Activated T-helper 9 cell treated with anti-CD3 and anti-CD28 coated beads, Interleukin-2, amount 50 U/mL, for 16 hours (primary cell): ENCODE data around the gene RUSC1.
"Not testable (repeated sequence)": the region's sequence is repeated elsewhere in the genome, so short reads cannot be mapped to it uniquely, and the experiment has no call there.

Source experiments
- DNase-seq: peaks from one replicate; pipeline ENCODE4 v3.0.0-alpha.2; 2020; ENCODE audit warnings: low read depth

Gene RUSC1, protein sequence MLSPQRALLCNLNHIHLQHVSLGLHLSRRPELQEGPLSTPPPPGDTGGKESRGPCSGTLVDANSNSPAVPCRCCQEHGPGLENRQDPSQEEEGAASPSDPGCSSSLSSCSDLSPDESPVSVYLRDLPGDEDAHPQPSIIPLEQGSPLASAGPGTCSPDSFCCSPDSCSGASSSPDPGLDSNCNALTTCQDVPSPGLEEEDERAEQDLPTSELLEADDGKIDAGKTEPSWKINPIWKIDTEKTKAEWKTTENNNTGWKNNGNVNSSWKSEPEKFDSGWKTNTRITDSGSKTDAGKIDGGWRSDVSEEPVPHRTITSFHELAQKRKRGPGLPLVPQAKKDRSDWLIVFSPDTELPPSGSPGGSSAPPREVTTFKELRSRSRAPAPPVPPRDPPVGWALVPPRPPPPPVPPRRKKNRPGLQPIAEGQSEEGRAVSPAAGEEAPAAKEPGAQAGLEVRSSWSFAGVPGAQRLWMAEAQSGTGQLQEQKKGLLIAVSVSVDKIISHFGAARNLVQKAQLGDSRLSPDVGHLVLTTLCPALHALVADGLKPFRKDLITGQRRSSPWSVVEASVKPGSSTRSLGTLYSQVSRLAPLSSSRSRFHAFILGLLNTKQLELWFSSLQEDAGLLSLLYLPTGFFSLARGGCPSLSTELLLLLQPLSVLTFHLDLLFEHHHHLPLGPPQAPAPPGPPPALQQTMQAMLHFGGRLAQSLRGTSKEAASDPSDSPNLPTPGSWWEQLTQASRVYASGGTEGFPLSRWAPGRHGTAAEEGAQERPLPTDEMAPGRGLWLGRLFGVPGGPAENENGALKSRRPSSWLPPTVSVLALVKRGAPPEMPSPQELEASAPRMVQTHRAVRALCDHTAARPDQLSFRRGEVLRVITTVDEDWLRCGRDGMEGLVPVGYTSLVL

DNA sequence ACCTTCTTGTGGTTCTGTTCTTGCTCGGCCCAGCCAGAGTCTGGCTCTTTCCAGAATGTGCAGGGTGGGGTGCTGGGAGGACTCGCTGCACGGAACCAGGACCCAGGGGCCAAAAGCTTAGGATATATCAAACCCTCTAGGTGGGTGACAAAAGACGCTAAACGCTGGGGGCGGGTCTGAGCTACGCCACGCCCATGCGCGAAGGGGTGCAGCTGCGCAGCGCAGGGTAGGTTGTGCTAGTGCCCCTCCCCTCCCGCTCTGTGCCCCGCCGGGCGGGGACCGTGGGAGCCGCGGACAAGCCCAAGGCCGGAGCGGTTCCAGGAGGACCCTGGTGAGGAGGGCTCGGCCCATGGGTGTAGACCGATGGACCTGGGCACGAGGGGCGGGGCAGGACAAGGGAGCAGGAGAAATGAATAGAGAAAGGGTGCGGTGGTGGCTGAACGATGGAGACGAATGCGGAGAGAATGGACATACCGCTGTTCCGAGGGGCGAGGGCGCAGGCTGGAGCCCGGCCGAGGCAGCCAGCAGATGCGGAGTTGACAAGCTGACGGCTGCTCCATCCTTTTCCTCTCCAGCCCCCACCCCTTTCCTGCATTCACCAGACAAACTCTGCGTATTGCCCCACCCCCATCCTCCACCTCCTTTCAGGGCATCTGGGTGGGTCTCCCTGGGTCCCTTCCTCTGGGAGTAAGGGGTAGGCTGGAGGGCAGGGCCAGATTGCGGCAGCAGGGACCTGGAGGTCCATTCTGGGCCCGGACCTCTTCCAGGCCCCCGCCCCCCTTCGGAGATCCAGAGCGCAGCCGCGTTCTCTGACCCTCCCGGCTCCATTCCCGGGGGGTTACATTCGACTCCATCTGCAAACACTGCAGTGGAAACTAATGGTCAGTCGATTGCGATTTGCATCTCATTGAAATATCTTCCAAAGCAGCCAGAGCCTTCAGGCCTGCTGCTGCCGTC, at the start of gene RUSC1:
Gene RUSC1 (plus strand): TSS at position 234 of the 957 bp plus-strand sequence. CDS start 880 bp downstream, outside the sequence.
- peak; percentile 56 for DNase-seq

DNA sequence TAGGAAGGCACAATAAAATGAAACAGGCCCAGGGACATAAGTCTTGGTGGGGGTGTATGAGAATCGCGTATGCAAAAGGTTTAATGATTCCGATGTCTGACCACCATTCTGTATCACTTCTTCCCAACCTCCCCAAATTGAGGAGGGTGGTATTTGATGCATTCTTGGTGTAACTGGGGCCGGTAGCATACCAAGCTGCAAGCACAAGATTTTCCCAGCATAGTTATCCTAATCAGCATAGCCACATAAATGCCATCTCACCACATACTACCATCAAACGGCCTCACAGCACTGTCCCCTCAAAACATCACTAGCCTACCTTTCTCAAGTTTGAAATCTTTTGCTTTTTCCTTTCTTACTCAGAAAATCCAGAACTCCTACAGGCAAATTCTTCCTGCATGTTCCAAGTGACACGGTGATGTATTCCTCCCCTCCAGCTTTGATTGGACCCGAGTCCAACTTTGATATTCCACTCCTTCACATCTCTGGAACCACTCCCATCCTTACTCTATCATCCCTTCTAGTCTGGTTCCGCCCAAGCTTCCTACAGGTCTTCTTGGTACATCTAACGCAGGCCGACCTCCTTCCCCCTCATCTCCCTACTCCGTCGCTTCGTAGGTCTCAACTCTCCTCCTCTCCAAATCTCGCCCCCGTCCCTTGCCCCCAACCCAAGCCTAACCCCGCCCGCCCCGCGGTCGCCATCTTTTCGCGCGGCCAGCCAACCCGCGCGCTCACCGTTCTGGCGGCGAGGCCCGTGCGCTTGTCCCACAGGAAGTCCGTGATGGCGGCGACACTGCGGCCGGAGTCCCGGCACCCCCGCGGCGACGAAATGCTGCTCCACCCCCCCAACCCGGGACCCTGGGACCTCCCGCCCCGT, 48.0 kb upstream of the RUSC1 start:
- no peak for DNase-seq

GRCh38 chr1:155273343-155274245, 47.1 kb upstream of the RUSC1 start, which contains the start of gene CLK2:
CLK2 (minus strand) TSS chr1:155273504; CDS start chr1:155270977, 2,527 bp downstream.
- peak; percentile 95 for DNase-seq

GRCh38 chr1:155277070-155277901, 43.4 kb upstream of the RUSC1 start, which contains the start of gene HCN3:
HCN3 (plus strand) TSS chr1:155277463; CDS start chr1:155277591, 128 bp downstream.
- DNase-seq = peak; percentile 91

- peak; percentile 61 for DNase-seq
These were observed 42.6 kb upstream of the RUSC1 start for GRCh38 chr1:155277902-155278688.

DNA sequence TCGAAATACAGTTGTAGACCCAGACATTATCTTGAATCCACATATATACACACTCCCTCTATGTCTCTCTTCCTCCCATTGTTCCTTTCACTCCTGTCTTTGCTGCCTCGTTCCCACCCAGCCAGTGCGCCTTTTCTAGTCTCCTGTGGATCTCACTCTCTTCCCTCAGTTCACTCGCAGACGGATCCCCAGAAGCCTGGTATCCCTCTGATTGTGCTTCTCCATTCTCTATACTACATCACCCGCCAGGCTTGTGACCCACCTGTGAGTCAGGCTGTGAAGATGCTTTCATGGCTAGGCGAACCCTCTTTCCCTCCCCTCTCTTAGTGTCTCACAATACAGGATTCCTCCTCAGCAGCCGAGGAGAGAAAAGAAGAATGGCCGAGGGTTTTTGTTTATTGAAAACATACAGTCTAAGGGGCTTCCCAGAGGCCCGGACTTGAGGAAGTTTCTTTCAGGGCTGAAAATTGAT, 42.0 kb upstream of the RUSC1 start:
- DNase-seq = no peak

DNA sequence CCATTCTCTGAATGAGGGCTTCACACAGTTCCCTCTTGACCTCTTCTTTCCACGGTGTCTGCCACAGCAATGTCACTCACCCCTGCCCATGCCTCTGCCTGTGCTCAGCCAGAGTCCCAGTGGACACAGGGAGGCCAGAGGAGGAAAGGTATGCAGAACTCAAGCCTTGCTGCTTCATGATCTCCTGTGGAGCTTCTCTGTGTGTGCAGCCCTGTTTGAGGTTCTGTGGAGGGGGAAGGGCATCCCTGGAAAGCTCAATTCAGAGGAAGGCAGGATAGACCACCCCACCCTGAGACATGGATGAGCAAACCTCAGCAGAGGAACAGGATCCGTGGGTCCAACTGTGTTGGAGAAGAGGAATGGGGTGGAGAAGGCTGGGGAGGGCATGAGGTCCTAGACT, 41.4 kb upstream of the RUSC1 start:
- no peak for DNase-seq

DNA sequence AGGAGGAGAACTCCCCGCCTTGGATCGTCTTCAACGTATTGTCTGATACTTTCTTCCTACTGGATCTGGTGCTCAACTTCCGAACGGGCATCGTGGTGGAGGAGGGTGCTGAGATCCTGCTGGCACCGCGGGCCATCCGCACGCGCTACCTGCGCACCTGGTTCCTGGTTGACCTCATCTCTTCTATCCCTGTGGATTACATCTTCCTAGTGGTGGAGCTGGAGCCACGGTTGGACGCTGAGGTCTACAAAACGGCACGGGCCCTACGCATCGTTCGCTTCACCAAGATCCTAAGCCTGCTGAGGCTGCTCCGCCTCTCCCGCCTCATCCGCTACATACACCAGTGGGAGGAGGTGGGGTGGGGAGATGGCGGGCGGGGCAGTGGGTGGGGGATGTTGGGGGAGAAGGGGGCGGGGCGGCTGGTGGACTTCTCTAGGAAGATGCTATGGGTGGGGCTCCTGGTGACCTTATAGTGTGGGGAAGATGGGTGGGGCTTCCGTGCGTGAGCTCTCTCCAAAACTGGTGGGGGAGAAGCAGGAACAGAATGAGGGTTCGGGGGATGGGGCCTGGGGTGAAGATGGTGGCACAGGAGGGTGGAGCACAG, 38.1 kb upstream of the RUSC1 start:
- no peak for DNase-seq

- no peak for DNase-seq
These were observed 36.2 kb upstream of the RUSC1 start for GRCh38 chr1:155284476-155284875.

- DNase-seq = no peak
These were observed 35.6 kb upstream of the RUSC1 start for GRCh38 chr1:155285063-155285462.

GRCh38 chr1:155285631-155286044, 35.1 kb upstream of the RUSC1 start:
- DNase-seq = no peak

DNA sequence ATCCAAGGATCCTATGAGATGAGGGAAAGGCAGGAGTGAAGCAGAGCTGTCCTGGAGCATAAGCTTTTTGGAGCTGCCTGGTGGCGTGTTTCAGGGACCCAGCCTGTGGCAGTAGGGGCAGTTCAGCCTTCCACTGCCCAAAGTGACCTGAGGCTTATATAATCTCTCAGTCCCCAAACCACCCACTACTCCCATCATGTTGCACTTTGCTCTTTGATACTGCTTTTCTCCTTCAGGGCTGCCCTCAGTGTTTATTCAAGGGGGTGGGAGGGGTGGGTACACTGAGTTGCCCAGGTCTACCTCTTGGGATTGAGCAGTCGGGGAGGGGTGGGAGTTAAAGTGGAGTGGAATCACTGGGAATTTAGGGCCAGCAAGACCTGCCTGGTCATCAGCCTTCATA, 34.1 kb upstream of the RUSC1 start:
- no peak for DNase-seq

- DNase-seq = no peak
These were observed 32.6 kb upstream of the RUSC1 start for GRCh38 chr1:155287987-155288543.

DNA sequence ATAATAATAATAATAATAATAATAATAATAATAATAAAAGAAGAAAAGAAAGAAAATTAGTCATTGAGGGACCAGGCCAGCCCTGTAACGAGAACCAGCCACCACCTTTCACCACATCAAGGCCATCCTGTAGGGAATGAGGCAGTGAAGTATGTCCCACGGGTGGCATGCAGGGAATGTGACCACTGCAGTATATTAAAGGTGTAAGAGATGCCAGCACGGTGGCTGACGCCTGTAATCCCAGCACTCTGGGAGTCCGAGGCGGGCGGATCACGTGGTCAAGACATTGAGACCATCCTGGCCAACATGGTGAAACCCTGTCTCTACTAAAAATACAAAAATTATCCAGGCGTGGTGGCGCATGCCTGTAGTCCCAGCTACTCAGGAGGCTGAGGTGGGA, 29.7 kb upstream of the RUSC1 start:
- DNase-seq = not testable (repeated sequence)

GRCh38 chr1:155293086-155293749, 27.5 kb upstream of the RUSC1 start:
- DNase-seq = no peak

DNA sequence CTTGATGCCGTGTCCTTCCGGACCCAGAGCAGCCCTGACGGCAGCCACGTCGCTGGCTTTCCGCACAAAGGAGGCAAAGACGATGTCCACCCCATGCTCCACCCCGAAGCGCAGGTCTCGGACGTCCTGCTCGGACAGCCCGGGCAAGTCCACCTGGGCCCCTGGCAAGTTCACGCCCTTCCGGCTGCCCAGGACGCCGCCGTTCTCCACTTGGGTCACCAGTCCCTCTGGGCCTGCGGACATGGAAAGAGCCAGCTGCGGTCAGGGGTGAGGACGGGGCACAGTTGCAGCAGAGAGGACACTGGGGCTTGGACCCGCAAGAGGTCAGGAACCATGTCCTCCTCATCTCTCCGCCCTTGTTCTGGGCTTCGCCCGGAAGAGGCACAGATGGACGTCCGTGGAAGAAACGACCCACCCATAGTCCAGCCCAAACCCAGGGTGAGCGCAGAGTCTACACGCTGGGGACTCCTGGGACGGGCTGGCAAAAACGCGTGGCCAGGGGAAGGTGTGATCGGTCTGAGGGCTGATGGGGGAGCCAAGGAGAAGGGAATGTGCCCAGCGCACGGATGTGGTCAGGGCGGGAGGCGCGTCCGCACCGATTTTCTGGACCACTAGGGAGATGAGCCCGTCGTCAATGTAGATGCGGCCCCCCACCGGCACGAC, 26.0 kb upstream of the RUSC1 start:
- no peak for DNase-seq
